Neural cell (in vitro differentiated cells): ENCODE results near the gene PROSER1. TPM values are rescaled to one million over a fixed set of nuclear protein-coding genes. Genes with fewer than 3 reads are reported as not detected.

Source experiments
- H2AFZ ChIP-seq: fragments of 200-600, 300-800 bp; sonication (generic), shearing (Covaris generic); 2 replicates; pipeline ENCODE4 v1.6.0; 2014; ENCODE audit warnings: low read depth, mild to moderate bottlenecking, antibody characterized with exemption, low read length, moderate library complexity
- H3F3A ChIP-seq: fragments of 200-600 bp; shearing (Covaris generic); 2 replicates; pipeline ENCODE4 v1.6.1; 2016; ENCODE audit warnings: mild to moderate bottlenecking, moderate library complexity, mixed read lengths, antibody characterized with exemption, low read length; ENCODE audit not compliant: insufficient read depth, poor library complexity, severe bottlenecking
- H3K27ac ChIP-seq: fragments of 200-600, 300-800 bp; sonication (generic), shearing (Covaris generic); 2 replicates; pipeline ENCODE4 v1.5.1; 2014; ENCODE audit warnings: mild to moderate bottlenecking, low read length, moderate library complexity
- H3K27me3 ChIP-seq: fragments of 300-800, 200-600 bp; sonication (generic), shearing (Covaris generic); 2 replicates; pipeline ENCODE4 v1.6.0; 2014; ENCODE audit warnings: mild to moderate bottlenecking, low read depth, low read length, moderate library complexity; ENCODE audit not compliant: insufficient read depth
- H3K36me3 ChIP-seq: fragments of 300-800, 200-600 bp; sonication (generic), shearing (Covaris generic); 2 replicates; pipeline ENCODE4 v1.5.1; 2014; ENCODE audit warnings: mild to moderate bottlenecking, antibody characterized with exemption, low read length, moderate library complexity; ENCODE audit not compliant: insufficient read depth
- H3K4me2 ChIP-seq: fragments of 300-800, 200-600 bp; sonication (generic), shearing (Covaris generic); 2 replicates; pipeline ENCODE4 v1.6.0; 2014; ENCODE audit warnings: mild to moderate bottlenecking, low read length
- H3K4me3 ChIP-seq: fragments of 300-800, 200-600 bp; sonication (generic), shearing (Covaris generic); 2 replicates; pipeline ENCODE4 v1.5.1; 2014; ENCODE audit warnings: mild to moderate bottlenecking, low read length, moderate library complexity
- H3K79me2 ChIP-seq: fragments of 200-600 bp; shearing (Covaris generic); replicated peaks from 2 replicates; pipeline ENCODE4 v1.6.0; 2014; ENCODE audit warnings: mild to moderate bottlenecking, low read length, moderate library complexity; ENCODE audit not compliant: insufficient read depth
- H3K9ac ChIP-seq: fragments of 300-800, 200-600 bp; sonication (generic), shearing (Covaris generic); 2 replicates; pipeline ENCODE4 v1.6.1; 2016; ENCODE audit warnings: mild to moderate bottlenecking, low read length, mixed read lengths
- H3K9me2 ChIP-seq: fragments of 200-600 bp; shearing (Covaris generic); 2 replicates; pipeline ENCODE4 v1.6.1; 2016; ENCODE audit warnings: mild to moderate bottlenecking, low read length, mixed read lengths; ENCODE audit not compliant: insufficient read depth
- H3K9me3 ChIP-seq: fragments of 200-600, 300-800 bp; sonication (generic), shearing (Covaris generic); 2 replicates; pipeline ENCODE4 v1.6.1; 2016; ENCODE audit warnings: mild to moderate bottlenecking, mixed run types, low read length, moderate library complexity, mixed read lengths
- H4K20me1 ChIP-seq: fragments of 200-600 bp; shearing (Covaris generic); 2 replicates; pipeline ENCODE4 v1.6.1; 2016; ENCODE audit warnings: mild to moderate bottlenecking, mixed run types; ENCODE audit not compliant: insufficient read depth
- CTCF ChIP-seq: fragments of 450-650 bp; IDR thresholded peaks from 2 replicates; pipeline ENCODE4 v1.5.1; 2014; ENCODE audit warnings: antibody characterized with exemption, mild to moderate bottlenecking, moderate library complexity; ENCODE audit not compliant: poor library complexity, severe bottlenecking
- EP300 ChIP-seq: fragments of 450-650 bp; conservative IDR thresholded peaks from 2 replicates; pipeline ENCODE4 v1.6.1; 2014; ENCODE audit warnings: antibody characterized with exemption, mild to moderate bottlenecking, moderate library complexity; ENCODE audit not compliant: poor library complexity, severe bottlenecking
- EZH2 ChIP-seq: fragments of 200-600, 300-800 bp; shearing (Covaris generic), sonication (generic); IDR thresholded peaks from 2 replicates; pipeline ENCODE4 v1.6.1; 2014; ENCODE audit warnings: antibody characterized with exemption, low read length, borderline replicate concordance, mild to moderate bottlenecking; ENCODE audit not compliant: insufficient read depth, poor library complexity, severe bottlenecking
- MXI1 ChIP-seq: fragments of 450-650 bp; conservative IDR thresholded peaks from 2 replicates; pipeline ENCODE4 v1.6.1; 2014; ENCODE audit warnings: antibody characterized with exemption, mild to moderate bottlenecking; ENCODE audit not compliant: poor library complexity, severe bottlenecking
- POLR2AphosphoS5 ChIP-seq: IDR thresholded peaks from 2 replicates; pipeline ENCODE4 v1.6.1; 2012
- RAD21 ChIP-seq: fragments of 450-650 bp; conservative IDR thresholded peaks from 2 replicates; pipeline ENCODE4 v1.6.1; 2014; ENCODE audit warnings: antibody characterized with exemption, mild to moderate bottlenecking, moderate library complexity
- REST ChIP-seq: IDR thresholded peaks from 2 replicates; pipeline ENCODE4 v1.6.1; 2012; ENCODE audit warnings: borderline replicate concordance
- SMC3 ChIP-seq: fragments of 450-650 bp; conservative IDR thresholded peaks from 2 replicates; pipeline ENCODE4 v1.6.1; 2014; ENCODE audit warnings: antibody characterized with exemption, mild to moderate bottlenecking, moderate library complexity; ENCODE audit not compliant: poor library complexity
- TAF1 ChIP-seq: IDR thresholded peaks from 2 replicates; pipeline ENCODE4 v1.6.1; 2012; ENCODE audit warnings: low read depth
- polyA plus RNA-seq: library from polyadenylated mRNA; depleted of rRNA; stranded (reverse); fragments of >200 nt; gene quantifications from 2 replicates; pipeline ENCODE4 v1.2.3, GENCODE V29; 2014

PROSER1 gene
- polyA plus RNA-seq, 1 donor from 2014 or later = 28.2 TPM

GRCh38 chr13:39062004-39062403 lies 24.1 kb upstream of the PROSER1 start:
- Histone ChIP-seq H3F3A (no peaks in the 10 kb centered on the region), H3K4me3 (no peak overlapping the region), H3K4me2 (no peak overlapping the region), H4K20me1 (no peaks in the 10 kb centered on the region), H2AFZ (no peak overlapping the region), H3K27ac (no peak overlapping the region), H3K9me2 (no peaks in the 10 kb centered on the region), H3K9ac (no peak overlapping the region), H3K36me3 (no peaks in the 10 kb centered on the region), H3K9me3 (no peaks in the 10 kb centered on the region), H3K27me3 (no peaks in the 10 kb centered on the region), H3K79me2 (no peaks in the 10 kb centered on the region)
- no peak for TF ChIP-seq REST
- TF ChIP-seq CTCF = no peak
- TF ChIP-seq RAD21 = no peak
- no peak for TF ChIP-seq SMC3
- no peak for TF ChIP-seq EZH2
- no peak for TF ChIP-seq POLR2AphosphoS5
- no peak for TF ChIP-seq TAF1
- no peak for TF ChIP-seq MXI1
- TF ChIP-seq EP300 = no peak

- no peak overlapping the region for H3K9ac ChIP-seq
- H3K27ac ChIP-seq = no peak overlapping the region
- no peak overlapping the region for H3K4me3 ChIP-seq
- TF ChIP-seq RAD21 (no peak), POLR2AphosphoS5 (no peak), TAF1 (no peak), REST (no peak), EP300 (no peak), MXI1 (no peak), CTCF (no peak), EZH2 (no peak), SMC3 (no peak)
- H4K20me1 ChIP-seq = no peaks in the 10 kb centered on the region
- no peaks in the 10 kb centered on the region for H3K36me3 ChIP-seq
- H3K79me2 ChIP-seq = no peaks in the 10 kb centered on the region
- no peak overlapping the region for H3K4me2 ChIP-seq
- H3K9me2 ChIP-seq = no peaks in the 10 kb centered on the region
- no peak overlapping the region for H2AFZ ChIP-seq
- H3K27me3 ChIP-seq = no peaks in the 10 kb centered on the region
- H3K9me3 ChIP-seq = no peaks in the 10 kb centered on the region
- H3F3A ChIP-seq = no peaks in the 10 kb centered on the region
These were observed 20.2 kb upstream of the PROSER1 start for GRCh38 chr13:39058040-39058439.
